ENCODE results near the gene ANKMY1. TPM values are rescaled to one million over a fixed set of nuclear protein-coding genes. Genes with fewer than 3 reads are reported as not detected.
A peak's percentile ranks its signal among the peaks of the same experiment; 100 is the strongest.
"Not testable (repeated sequence)": the region's sequence is repeated elsewhere in the genome, so short reads cannot be mapped to it uniquely, and the experiment has no call there.

ANKMY1 gene
- total and polyA plus RNA-seq, 5 donors from 2014 or later, result 3.8 to 37.2 (median 9.6) TPM

- Histone ChIP-seq H3K36me3 (ENCODE audit: control insufficient read depth, insufficient read depth, low read length) (no peaks in the 10 kb centered on the region), H3K27me3 (ENCODE audit: control insufficient read depth, insufficient read depth, low read length) (no peaks in the 10 kb centered on the region), H3K27ac (ENCODE audit: insufficient read depth, low read length, poor library complexity, severe bottlenecking) (peak overlapping the region; percentile 95), H3K9me3 (ENCODE audit: control insufficient read depth in 2 of 2, low read length in 2 of 2) (no peaks in the 10 kb centered on the region), H3K4me3 (ENCODE audit: low read depth, low read length) (peak overlapping the region; percentile 79), H3K4me1 (ENCODE audit: control insufficient read depth, insufficient read depth, low read length, poor library complexity, severe bottlenecking) (peaks cover 88% of the 10 kb centered on the region)
- Mint-ChIP-seq H3K27ac (peak overlapping the region; percentile 89 to 98 (median 98)), H3K4me1 (peaks cover 0 to 80% (median 48%) of the 10 kb centered on the region in 4 donors), H3K4me3 (peak overlapping the region; percentile 93 to 97 (median 94)), H3K27me3 (peaks cover 9% of the 10 kb centered on the region), H3K36me3 (peaks cover 10% of the 10 kb centered on the region), H3K9me3 (no peaks in the 10 kb centered on the region)
- DNase-seq, result peak; percentile 38 to 59 (median 38)
- ATAC-seq (ENCODE audit: low read depth in 2 of 2), result no peak
Observed at GRCh38 chr2:240567137-240567871, 9.5 kb upstream of the ANKMY1 start.

GRCh38 chr2:240566203-240567136 is 8.7 kb upstream of the ANKMY1 start:
- peak overlapping the region; percentile 93 to 98 (median 94) for H3K4me3 Mint-ChIP-seq
- H3K4me1 ChIP-seq (ENCODE audit: control insufficient read depth, insufficient read depth, low read length, poor library complexity, severe bottlenecking), result peaks cover 88% of the 10 kb centered on the region
- peak overlapping the region; percentile 95 for H3K27ac ChIP-seq (ENCODE audit: insufficient read depth, low read length, poor library complexity, severe bottlenecking)
- peak overlapping the region; percentile 79 for H3K4me3 ChIP-seq (ENCODE audit: low read depth, low read length)
- H3K9me3 Mint-ChIP-seq, result no peaks in the 10 kb centered on the region
- no peaks in the 10 kb centered on the region for H3K27me3 ChIP-seq (ENCODE audit: control insufficient read depth, insufficient read depth, low read length)
- H3K4me1 Mint-ChIP-seq, result peaks cover 3 to 81% (median 53%) of the 10 kb centered on the region in 4 donors
- DNase-seq, result peak; percentile 93 to 95 (median 94)
- H3K36me3 Mint-ChIP-seq, result peaks cover 10% of the 10 kb centered on the region
- ATAC-seq (ENCODE audit: low read depth in 2 of 2), result peak; percentile 56 to 68
- no peaks in the 10 kb centered on the region for H3K9me3 ChIP-seq (ENCODE audit: control insufficient read depth in 2 of 2, low read length in 2 of 2)
- H3K27ac Mint-ChIP-seq, result peak overlapping the region; percentile 98 to 100 (median 98)
- peaks cover 9% of the 10 kb centered on the region for H3K27me3 Mint-ChIP-seq
- H3K36me3 ChIP-seq (ENCODE audit: control insufficient read depth, insufficient read depth, low read length), result no peaks in the 10 kb centered on the region

- Mint-ChIP-seq H3K36me3 (peaks cover 10% of the 10 kb centered on the region), H3K4me1 (peaks cover 7 to 77% (median 51%) of the 10 kb centered on the region in 4 donors), H3K4me3 (peak overlapping the region; percentile 93 to 98 (median 94)), H3K27me3 (peaks cover 13% of the 10 kb centered on the region), H3K27ac (peak overlapping the region; percentile 98 to 100 (median 98)), H3K9me3 (no peaks in the 10 kb centered on the region)
- Histone ChIP-seq H3K36me3 (ENCODE audit: control insufficient read depth, insufficient read depth, low read length) (no peaks in the 10 kb centered on the region), H3K27me3 (ENCODE audit: control insufficient read depth, insufficient read depth, low read length) (no peaks in the 10 kb centered on the region), H3K4me3 (ENCODE audit: low read depth, low read length) (peak overlapping the region; percentile 77), H3K4me1 (ENCODE audit: control insufficient read depth, insufficient read depth, low read length, poor library complexity, severe bottlenecking) (peaks cover 84% of the 10 kb centered on the region), H3K9me3 (ENCODE audit: control insufficient read depth in 2 of 2, low read length in 2 of 2) (no peaks in the 10 kb centered on the region), H3K27ac (ENCODE audit: insufficient read depth, low read length, poor library complexity, severe bottlenecking) (peak overlapping the region; percentile 95)
- peak; percentile 61 for ATAC-seq (ENCODE audit: low read depth in 2 of 2)
- peak; percentile 89 to 98 (median 90) for DNase-seq
Observed at GRCh38 chr2:240565333-240566202, 7.8 kb upstream of the ANKMY1 start.

- Histone ChIP-seq H3K36me3 (ENCODE audit: control insufficient read depth, insufficient read depth, low read length) (no peaks in the 10 kb centered on the region), H3K27ac (ENCODE audit: insufficient read depth, low read length, poor library complexity, severe bottlenecking) (peak overlapping the region; percentile 95), H3K4me1 (ENCODE audit: control insufficient read depth, insufficient read depth, low read length, poor library complexity, severe bottlenecking) (peaks cover 80% of the 10 kb centered on the region), H3K9me3 (ENCODE audit: control insufficient read depth in 2 of 2, low read length in 2 of 2) (no peaks in the 10 kb centered on the region), H3K4me3 (ENCODE audit: low read depth, low read length) (peak overlapping the region; percentile 77), H3K27me3 (ENCODE audit: control insufficient read depth, insufficient read depth, low read length) (no peaks in the 10 kb centered on the region)
- peak in 2 of 3 donors; percentile 38 to 70 for DNase-seq
- Mint-ChIP-seq H3K9me3 (no peaks in the 10 kb centered on the region), H3K36me3 (peaks cover 10% of the 10 kb centered on the region), H3K4me1 (peaks cover 11 to 73% (median 52%) of the 10 kb centered on the region in 4 donors), H3K4me3 (peak overlapping the region; percentile 93 to 98 (median 94)), H3K27me3 (peaks cover 13% of the 10 kb centered on the region), H3K27ac (peak overlapping the region; percentile 98 to 100 (median 98))
- ATAC-seq (ENCODE audit: low read depth in 2 of 2), result no peak
Observed at GRCh38 chr2:240564561-240565332, 7.0 kb upstream of the ANKMY1 start.

GRCh38 chr2:240563951-240564560 is 6.3 kb upstream of the ANKMY1 start:
- Histone ChIP-seq H3K9me3 (ENCODE audit: control insufficient read depth in 2 of 2, low read length in 2 of 2) (no peaks in the 10 kb centered on the region), H3K4me1 (ENCODE audit: control insufficient read depth, insufficient read depth, low read length, poor library complexity, severe bottlenecking) (peaks cover 80% of the 10 kb centered on the region), H3K4me3 (ENCODE audit: low read depth, low read length) (peak overlapping the region; percentile 77), H3K36me3 (ENCODE audit: control insufficient read depth, insufficient read depth, low read length) (no peaks in the 10 kb centered on the region), H3K27me3 (ENCODE audit: control insufficient read depth, insufficient read depth, low read length) (no peaks in the 10 kb centered on the region), H3K27ac (ENCODE audit: insufficient read depth, low read length, poor library complexity, severe bottlenecking) (peak overlapping the region; percentile 95)
- no peaks in the 10 kb centered on the region for H3K9me3 Mint-ChIP-seq
- ATAC-seq (ENCODE audit: low read depth in 2 of 2), result no peak
- peaks cover 10% of the 10 kb centered on the region for H3K36me3 Mint-ChIP-seq
- peak overlapping the region; percentile 98 to 100 (median 98) for H3K27ac Mint-ChIP-seq
- peak overlapping the region; percentile 93 to 98 (median 94) for H3K4me3 Mint-ChIP-seq
- peaks cover 15 to 73% (median 57%) of the 10 kb centered on the region in 4 donors for H3K4me1 Mint-ChIP-seq
- no peak for DNase-seq
- H3K27me3 Mint-ChIP-seq, result peaks cover 13% of the 10 kb centered on the region

- Mint-ChIP-seq H3K27me3 (peaks cover 13% of the 10 kb centered on the region), H3K4me1 (peaks cover 20 to 81% (median 64%) of the 10 kb centered on the region in 4 donors), H3K4me3 (peak overlapping the region; percentile 50 to 98 (median 66))
- peaks cover 87% of the 10 kb centered on the region for H3K4me1 ChIP-seq (ENCODE audit: control insufficient read depth, insufficient read depth, low read length, poor library complexity, severe bottlenecking)
- not testable (repeated sequence) for ATAC-seq (ENCODE audit: low read depth in 2 of 2); H3K9me3 Mint-ChIP-seq; H3K27me3 ChIP-seq (ENCODE audit: control insufficient read depth, insufficient read depth, low read length); H3K36me3 ChIP-seq (ENCODE audit: control insufficient read depth, insufficient read depth, low read length); H3K4me3 ChIP-seq (ENCODE audit: low read depth, low read length); H3K27ac Mint-ChIP-seq; DNase-seq; H3K9me3 ChIP-seq (ENCODE audit: control insufficient read depth in 2 of 2, low read length in 2 of 2); H3K36me3 Mint-ChIP-seq; H3K27ac ChIP-seq (ENCODE audit: insufficient read depth, low read length, poor library complexity, severe bottlenecking)
Observed at GRCh38 chr2:240563231-240563630, 5.4 kb upstream of the ANKMY1 start.

Data from CD4-positive, CD25-positive, alpha-beta regulatory T cell (primary cell).